Measurements from ENCODE around the gene MCAM.

The MCAM gene

DNA sequence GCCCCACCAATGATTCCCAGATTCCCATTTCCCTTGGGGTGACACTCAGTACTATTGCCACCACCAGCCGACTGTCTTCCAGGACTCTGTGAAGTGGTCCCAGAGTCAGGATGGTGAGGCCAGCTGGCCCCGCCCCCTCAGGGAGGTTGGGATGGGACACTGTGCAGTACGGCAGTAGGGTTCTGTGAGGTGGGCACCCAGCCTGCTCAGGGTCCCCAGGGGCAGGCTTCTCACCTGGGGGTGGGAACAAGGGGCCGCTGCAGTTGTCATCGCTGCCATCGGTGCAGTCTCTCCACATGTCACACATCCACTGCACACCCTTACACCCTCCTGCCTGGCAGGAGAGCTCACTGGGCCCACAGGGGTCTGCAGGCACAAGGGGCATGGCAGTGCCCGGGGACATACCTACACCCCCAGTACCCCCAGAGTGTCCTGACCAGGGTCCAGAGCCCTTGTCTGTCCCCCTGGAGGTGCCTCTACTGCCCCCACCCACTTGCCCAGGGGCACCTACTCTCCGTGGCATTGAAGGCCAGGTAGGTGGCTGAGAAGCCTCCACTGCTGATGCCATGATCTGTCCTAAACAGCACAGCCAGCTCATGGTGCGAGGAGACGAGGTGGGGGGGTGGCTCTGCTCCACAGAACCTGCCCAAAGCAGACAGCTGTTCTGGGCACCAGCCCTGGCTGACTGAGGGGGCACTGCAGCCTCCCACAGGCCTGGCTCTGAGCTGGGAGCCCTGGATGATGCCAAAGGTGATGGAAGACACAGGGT, 25.6 kb upstream of the MCAM start:
- Histone ChIP-seq H3K27ac (no peak overlapping the region), H3K36me3 (no peaks in the 10 kb centered on the region), H3K9me3 (no peaks in the 10 kb centered on the region), H3K4me3 (ENCODE audit: low read depth in 1 of 2, low read length in 1 of 2) (no peak overlapping the region), H3K27me3 (peaks cover 93% of the 10 kb centered on the region), H3K4me1 (ENCODE audit: control insufficient read depth in 1 of 2, insufficient read depth in 1 of 2, low read depth in 1 of 2, low read length in 1 of 2) (peaks cover 14 to 25% of the 10 kb centered on the region in 2 experiments)
- TF ChIP-seq, protein P1, sequence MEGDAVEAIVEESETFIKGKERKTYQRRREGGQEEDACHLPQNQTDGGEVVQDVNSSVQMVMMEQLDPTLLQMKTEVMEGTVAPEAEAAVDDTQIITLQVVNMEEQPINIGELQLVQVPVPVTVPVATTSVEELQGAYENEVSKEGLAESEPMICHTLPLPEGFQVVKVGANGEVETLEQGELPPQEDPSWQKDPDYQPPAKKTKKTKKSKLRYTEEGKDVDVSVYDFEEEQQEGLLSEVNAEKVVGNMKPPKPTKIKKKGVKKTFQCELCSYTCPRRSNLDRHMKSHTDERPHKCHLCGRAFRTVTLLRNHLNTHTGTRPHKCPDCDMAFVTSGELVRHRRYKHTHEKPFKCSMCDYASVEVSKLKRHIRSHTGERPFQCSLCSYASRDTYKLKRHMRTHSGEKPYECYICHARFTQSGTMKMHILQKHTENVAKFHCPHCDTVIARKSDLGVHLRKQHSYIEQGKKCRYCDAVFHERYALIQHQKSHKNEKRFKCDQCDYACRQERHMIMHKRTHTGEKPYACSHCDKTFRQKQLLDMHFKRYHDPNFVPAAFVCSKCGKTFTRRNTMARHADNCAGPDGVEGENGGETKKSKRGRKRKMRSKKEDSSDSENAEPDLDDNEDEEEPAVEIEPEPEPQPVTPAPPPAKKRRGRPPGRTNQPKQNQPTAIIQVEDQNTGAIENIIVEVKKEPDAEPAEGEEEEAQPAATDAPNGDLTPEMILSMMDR (IDR thresholded peaks at IDR 0.05) = no peak

DNA sequence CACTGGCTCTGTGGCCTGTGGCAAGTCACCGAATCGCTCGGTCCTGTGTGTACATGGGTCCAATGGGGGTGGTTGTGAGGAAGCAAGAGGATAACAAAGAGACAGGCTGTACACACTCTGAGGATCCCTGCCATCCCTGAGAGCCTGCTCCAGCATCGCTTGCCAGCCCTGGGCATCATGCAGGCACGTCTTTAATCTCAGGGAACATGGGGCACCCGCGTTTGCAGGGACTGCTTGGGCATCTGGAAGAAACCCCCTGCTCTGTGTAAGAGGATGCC, 25.0 kb upstream of the MCAM start:
- Histone ChIP-seq H3K27me3 (peaks cover 87% of the 10 kb centered on the region), H3K36me3 (no peaks in the 10 kb centered on the region), H3K27ac (no peak overlapping the region), H3K4me1 (ENCODE audit: control insufficient read depth in 1 of 2, insufficient read depth in 1 of 2, low read depth in 1 of 2, low read length in 1 of 2) (peaks cover 14 to 25% of the 10 kb centered on the region in 2 experiments), H3K4me3 (ENCODE audit: low read depth in 1 of 2, low read length in 1 of 2) (no peak overlapping the region), H3K9me3 (no peaks in the 10 kb centered on the region)
- TF ChIP-seq, protein P1 (IDR thresholded peaks at IDR 0.05) = no peak

GRCh38 chr11:119341222-119342022, 24.5 kb upstream of the MCAM start:
- H3K27ac ChIP-seq = no peak overlapping the region
- TF ChIP-seq, protein P1 (IDR thresholded peaks at IDR 0.05) = no peak

DNA sequence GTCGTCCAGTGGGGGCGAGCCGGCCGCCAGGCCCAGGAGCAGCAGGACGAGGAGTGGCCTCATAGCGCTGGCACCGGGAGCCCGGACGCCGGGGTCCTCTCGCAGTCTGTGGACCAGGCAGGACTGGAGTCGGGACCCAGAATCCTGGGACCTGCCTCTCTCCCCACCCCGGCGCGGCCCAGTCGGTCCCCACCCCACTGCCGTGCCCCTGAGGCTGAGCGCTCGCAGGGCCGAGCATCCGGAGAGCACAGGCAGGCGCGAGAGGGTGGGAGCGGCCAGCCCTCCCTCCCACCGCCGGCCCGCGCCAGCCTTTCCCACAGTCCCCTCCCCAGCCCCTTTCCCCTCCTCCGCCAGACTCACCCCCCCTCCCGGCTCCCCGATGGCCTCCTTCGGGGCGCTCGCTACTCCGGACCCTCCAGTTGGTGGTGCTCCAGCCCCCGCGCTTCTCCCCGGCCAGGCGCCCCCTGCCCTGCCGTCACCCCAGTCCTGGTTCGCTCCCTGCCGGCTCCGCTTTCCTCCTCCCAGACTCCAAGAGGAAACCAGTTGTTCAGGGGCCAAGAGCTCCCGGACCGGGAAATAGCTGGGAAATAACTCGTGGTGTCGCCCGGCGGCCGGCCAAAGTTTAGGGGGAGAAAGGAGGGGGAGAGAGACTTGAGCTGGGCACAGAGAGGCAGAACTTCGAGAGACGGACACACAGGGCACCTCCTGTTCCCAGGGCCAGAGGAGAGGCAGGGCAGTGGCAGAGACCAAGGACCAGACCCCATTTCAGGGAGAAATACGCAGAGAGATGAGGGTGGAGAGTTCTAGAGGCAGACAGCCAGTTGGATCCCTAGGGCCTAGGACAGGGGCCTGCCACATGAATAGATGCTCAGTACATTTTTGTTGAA, 23.6 kb upstream of the MCAM start, which contains the start of gene C1QTNF5:
Gene C1QTNF5, minus strand, starts transcription at position 549 of the 887 bp plus-strand sequence. Its CDS starts 486 bp downstream, at position 63.
- Histone ChIP-seq H3K27ac (no peak within 1 kb of the TSS), H3K4me3 (ENCODE audit: low read depth in 1 of 2, low read length in 1 of 2) (peak within 1 kb of the TSS; percentile 17 to 29)

More at GRCh38 chr11:119341222-119342022, 24.5 kb upstream of the MCAM start:
- H3K27me3 ChIP-seq = peaks cover 82% of the 10 kb centered on the region
- no peaks in the 10 kb centered on the region for H3K9me3 ChIP-seq
- no peaks in the 10 kb centered on the region for H3K36me3 ChIP-seq
- H3K4me3 ChIP-seq (ENCODE audit: low read depth in 1 of 2, low read length in 1 of 2) = no peak overlapping the region
- peaks cover 14 to 25% of the 10 kb centered on the region in 2 experiments for H3K4me1 ChIP-seq (ENCODE audit: control insufficient read depth in 1 of 2, insufficient read depth in 1 of 2, low read depth in 1 of 2, low read length in 1 of 2)

More for the DNA sequence above, 23.6 kb upstream of the MCAM start, which contains the start of gene C1QTNF5:
- Histone ChIP-seq H3K27me3 (peaks cover 73% of the 10 kb centered on the region), H3K36me3 (no peaks in the 10 kb centered on the region), H3K4me1 (ENCODE audit: control insufficient read depth in 1 of 2, insufficient read depth in 1 of 2, low read depth in 1 of 2, low read length in 1 of 2) (peaks cover 14 to 25% of the 10 kb centered on the region in 2 experiments), H3K9me3 (no peaks in the 10 kb centered on the region)
- TF ChIP-seq, protein P1 (IDR thresholded peaks at IDR 0.05) = no peak
